IgD-negative memory B cell (primary cell): ENCODE data around the gene DSCAM. TPM values are rescaled to one million over a fixed set of nuclear protein-coding genes. Genes with fewer than 3 reads are reported as not detected.
"Not testable (repeated sequence)": the region's sequence is repeated elsewhere in the genome, so short reads cannot be mapped to it uniquely, and the experiment has no call there.

Experiments used
- H3K27ac Mint-ChIP-seq, 3 donors: one replicate each; pipeline ENCODE4 v1.8.0; 2020 to 2022; ENCODE audit warnings: mild to moderate bottlenecking in 3 of 3, mixed read lengths in 3 of 3, moderate library complexity in 1 of 3
- H3K27me3 Mint-ChIP-seq: one replicate; pipeline ENCODE4 v1.8.0; 2021; ENCODE audit warnings: mixed read lengths
- H3K36me3 Mint-ChIP-seq: one replicate; pipeline ENCODE4 v1.8.0; 2020; ENCODE audit warnings: mild to moderate bottlenecking, mixed read lengths
- H3K4me1 Mint-ChIP-seq, 3 donors: one replicate each; pipeline ENCODE4 v1.8.0; 2020 to 2022; ENCODE audit warnings: mixed read lengths in 3 of 3, mild to moderate bottlenecking in 1 of 3
- H3K4me3 Mint-ChIP-seq, 4 donors: one replicate each; pipeline ENCODE4 v1.8.0; 2020 to 2022; ENCODE audit warnings: mild to moderate bottlenecking in 4 of 4, mixed read lengths in 4 of 4, moderate library complexity in 3 of 4
- H3K9me3 Mint-ChIP-seq, 3 donors: one replicate each; pipeline ENCODE4 v1.8.0; 2020 to 2021; ENCODE audit warnings: mixed read lengths in 3 of 3, mild to moderate bottlenecking in 1 of 3
- polyA plus RNA-seq: library from polyadenylated mRNA; unstranded; fragments of 300-500 nt; fragmentation: Illumina TruSeq; gene quantifications from one replicate; pipeline ENCODE4 v1.2.3, GENCODE V29; 2021

Gene DSCAM
- polyA plus RNA-seq, 1 donor from 2014 or later, result not detected

- Mint-ChIP-seq H3K4me3 (no peak overlapping the region), H3K4me1 (no peaks in the 10 kb centered on the region), H3K27me3 (no peaks in the 10 kb centered on the region), H3K36me3 (peaks cover 3% of the 10 kb centered on the region), H3K27ac (no peak overlapping the region), H3K9me3 (peaks cover 4 to 7% (median 4%) of the 10 kb centered on the region in 3 donors)
Measured at GRCh38 chr21:40333731-40334130, 513.2 kb downstream of the DSCAM start.

- Mint-ChIP-seq H3K27me3 (no peaks in the 10 kb centered on the region), H3K27ac (no peak overlapping the region), H3K4me1 (no peaks in the 10 kb centered on the region), H3K9me3 (peaks cover 4 to 15% (median 11%) of the 10 kb centered on the region in 3 donors), H3K36me3 (peaks cover 3% of the 10 kb centered on the region), H3K4me3 (no peak overlapping the region)
Measured at GRCh38 chr21:40331804-40332203, 515.2 kb downstream of the DSCAM start.

GRCh38 chr21:40331172-40331571 is 515.8 kb downstream of the DSCAM start:
- Mint-ChIP-seq H3K27me3 (no peaks in the 10 kb centered on the region), H3K4me3 (no peak overlapping the region), H3K27ac (no peak overlapping the region), H3K36me3 (peaks cover 3% of the 10 kb centered on the region), H3K4me1 (no peaks in the 10 kb centered on the region), H3K9me3 (peaks cover 4 to 15% (median 11%) of the 10 kb centered on the region in 3 donors)

GRCh38 chr21:40324389-40324788 is 522.6 kb downstream of the DSCAM start:
- Mint-ChIP-seq H3K36me3 (no peaks in the 10 kb centered on the region), H3K27ac (no peak overlapping the region), H3K27me3 (no peaks in the 10 kb centered on the region), H3K4me3 (no peak overlapping the region), H3K4me1 (no peaks in the 10 kb centered on the region), H3K9me3 (peaks cover 7 to 24% (median 9%) of the 10 kb centered on the region in 3 donors)

- H3K27ac Mint-ChIP-seq, H3K27me3 Mint-ChIP-seq, H3K4me3 Mint-ChIP-seq, H3K36me3 Mint-ChIP-seq, H3K4me1 Mint-ChIP-seq: not testable (repeated sequence)
- peaks cover 4 to 13% (median 9%) of the 10 kb centered on the region in 3 donors for H3K9me3 Mint-ChIP-seq
Measured at GRCh38 chr21:40320718-40321117, 526.2 kb downstream of the DSCAM start.

- no peak overlapping the region for H3K27ac Mint-ChIP-seq
- no peaks in the 10 kb centered on the region for H3K36me3 Mint-ChIP-seq
- no peaks in the 10 kb centered on the region for H3K4me1 Mint-ChIP-seq
- H3K4me3 Mint-ChIP-seq, result no peak overlapping the region
- H3K9me3 Mint-ChIP-seq, result peaks cover 4 to 13% (median 8%) of the 10 kb centered on the region in 3 donors
- H3K27me3 Mint-ChIP-seq, result no peaks in the 10 kb centered on the region
Measured at GRCh38 chr21:40318371-40318770, 528.6 kb downstream of the DSCAM start.

GRCh38 chr21:40316104-40316503 is 530.9 kb downstream of the DSCAM start:
- Mint-ChIP-seq H3K27ac (no peak overlapping the region), H3K4me1 (no peaks in the 10 kb centered on the region), H3K9me3 (peaks cover 2 to 6% (median 5%) of the 10 kb centered on the region in 3 donors), H3K27me3 (no peaks in the 10 kb centered on the region), H3K36me3 (no peaks in the 10 kb centered on the region), H3K4me3 (no peak overlapping the region)

GRCh38 chr21:40315626-40316025 is 531.3 kb downstream of the DSCAM start:
- no peaks in the 10 kb centered on the region for H3K27me3 Mint-ChIP-seq
- peaks cover 2 to 3% (median 3%) of the 10 kb centered on the region in 3 donors for H3K9me3 Mint-ChIP-seq
- no peak overlapping the region for H3K27ac Mint-ChIP-seq
- no peaks in the 10 kb centered on the region for H3K36me3 Mint-ChIP-seq
- H3K4me1 Mint-ChIP-seq, result no peaks in the 10 kb centered on the region
- H3K4me3 Mint-ChIP-seq, result no peak overlapping the region

GRCh38 chr21:40313260-40313659 is 533.7 kb downstream of the DSCAM start:
- no peaks in the 10 kb centered on the region for H3K36me3 Mint-ChIP-seq
- no peak overlapping the region for H3K27ac Mint-ChIP-seq
- no peaks in the 10 kb centered on the region for H3K27me3 Mint-ChIP-seq
- no peaks in the 10 kb centered on the region for H3K4me1 Mint-ChIP-seq
- no peak overlapping the region for H3K4me3 Mint-ChIP-seq
- H3K9me3 Mint-ChIP-seq, result peaks cover 0 to 2% (median 0%) of the 10 kb centered on the region in 3 donors

GRCh38 chr21:40300300-40300699 is 546.7 kb downstream of the DSCAM start:
- no peak overlapping the region for H3K27ac Mint-ChIP-seq
- no peaks in the 10 kb centered on the region for H3K36me3 Mint-ChIP-seq
- H3K27me3 Mint-ChIP-seq, result no peaks in the 10 kb centered on the region
- H3K9me3 Mint-ChIP-seq, result peaks cover 9 to 17% (median 15%) of the 10 kb centered on the region in 3 donors
- no peaks in the 10 kb centered on the region for H3K4me1 Mint-ChIP-seq
- no peak overlapping the region for H3K4me3 Mint-ChIP-seq

- H3K27me3 Mint-ChIP-seq, result no peaks in the 10 kb centered on the region
- H3K27ac Mint-ChIP-seq, result no peak overlapping the region
- no peaks in the 10 kb centered on the region for H3K36me3 Mint-ChIP-seq
- H3K4me1 Mint-ChIP-seq, result no peaks in the 10 kb centered on the region
- no peak overlapping the region for H3K4me3 Mint-ChIP-seq
- peaks cover 7 to 17% (median 15%) of the 10 kb centered on the region in 3 donors for H3K9me3 Mint-ChIP-seq
Measured at GRCh38 chr21:40299451-40299850, 547.5 kb downstream of the DSCAM start.

- H3K27me3 Mint-ChIP-seq, result no peaks in the 10 kb centered on the region
- no peaks in the 10 kb centered on the region for H3K4me1 Mint-ChIP-seq
- peaks cover 6 to 8% (median 7%) of the 10 kb centered on the region in 3 donors for H3K9me3 Mint-ChIP-seq
- no peak overlapping the region for H3K4me3 Mint-ChIP-seq
- no peak overlapping the region for H3K27ac Mint-ChIP-seq
- H3K36me3 Mint-ChIP-seq, result no peaks in the 10 kb centered on the region
Measured at GRCh38 chr21:40294345-40294744, 552.6 kb downstream of the DSCAM start.

- Mint-ChIP-seq H3K9me3 (peaks cover 0 to 6% (median 6%) of the 10 kb centered on the region in 3 donors), H3K27me3 (no peaks in the 10 kb centered on the region), H3K4me3 (no peak overlapping the region), H3K27ac (no peak overlapping the region), H3K4me1 (no peaks in the 10 kb centered on the region), H3K36me3 (no peaks in the 10 kb centered on the region)
Measured at GRCh38 chr21:40291560-40291959, 555.4 kb downstream of the DSCAM start.

- no peaks in the 10 kb centered on the region for H3K36me3 Mint-ChIP-seq
- H3K4me3 Mint-ChIP-seq, result no peak overlapping the region
- no peaks in the 10 kb centered on the region for H3K27me3 Mint-ChIP-seq
- H3K9me3 Mint-ChIP-seq, result peaks cover 0 to 2% (median 0%) of the 10 kb centered on the region in 3 donors
- no peak overlapping the region for H3K27ac Mint-ChIP-seq
- H3K4me1 Mint-ChIP-seq, result no peaks in the 10 kb centered on the region
Measured at GRCh38 chr21:40284409-40284808, 562.5 kb downstream of the DSCAM start.

- H3K4me1 Mint-ChIP-seq, result no peaks in the 10 kb centered on the region
- peaks cover 0 to 2% (median 0%) of the 10 kb centered on the region in 3 donors for H3K9me3 Mint-ChIP-seq
- H3K4me3 Mint-ChIP-seq, result no peak overlapping the region
- no peaks in the 10 kb centered on the region for H3K36me3 Mint-ChIP-seq
- H3K27me3 Mint-ChIP-seq, result no peaks in the 10 kb centered on the region
- H3K27ac Mint-ChIP-seq, result no peak overlapping the region
Measured at GRCh38 chr21:40282912-40283886, 563.8 kb downstream of the DSCAM start.

- Mint-ChIP-seq H3K4me1 (peaks cover 0 to 2% (median 0%) of the 10 kb centered on the region in 3 donors), H3K27ac (no peak overlapping the region), H3K4me3 (no peak overlapping the region), H3K9me3 (peaks cover 0 to 4% (median 0%) of the 10 kb centered on the region in 3 donors), H3K27me3 (no peaks in the 10 kb centered on the region), H3K36me3 (no peaks in the 10 kb centered on the region)
Measured at GRCh38 chr21:40278345-40278744, 568.6 kb downstream of the DSCAM start.
